ENCODE data around the gene IL26. TPM values are rescaled to one million over a fixed set of nuclear protein-coding genes. Genes with fewer than 3 reads are reported as not detected.
A peak's percentile ranks its signal among the peaks of the same experiment; 100 is the strongest.

IL26 gene
- total RNA-seq, 4 donors from 2014 or later, result not detected

GRCh38 chr12:68162374-68162773 lies 63.2 kb downstream of the IL26 start:
- no peak for TF ChIP-seq CTCF (IDR thresholded peaks at IDR 0.05)
- no peak for TF ChIP-seq POLR2A (IDR thresholded peaks at IDR 0.05)
- Histone ChIP-seq H3K4me3 (no peak overlapping the region), H3K9me3 (no peaks in the 10 kb centered on the region), H3K27me3 (no peaks in the 10 kb centered on the region), H3K36me3 (no peaks in the 10 kb centered on the region), H3K27ac (no peak overlapping the region), H3K4me1 (no peaks in the 10 kb centered on the region)
- no peak for DNase-seq

GRCh38 chr12:68159681-68160304 lies 65.8 kb downstream of the IL26 start, which contains the start of gene IFNG:
Gene IFNG (minus strand): TSS chr12:68159740. CDS start chr12:68159615, 125 bp downstream.
- no peak within 1 kb of the TSS for H3K27ac ChIP-seq
- TF ChIP-seq POLR2A (IDR thresholded peaks at IDR 0.05), result no peak
- TF ChIP-seq CTCF (IDR thresholded peaks at IDR 0.05), result no peak
- DNase-seq, result no peak
- no peak within 1 kb of the TSS for H3K4me3 ChIP-seq
- no peaks in the 10 kb centered on the region for H3K9me3 ChIP-seq
- no peaks in the 10 kb centered on the region for H3K36me3 ChIP-seq
- H3K27me3 ChIP-seq, result no peaks in the 10 kb centered on the region
- no peaks in the 10 kb centered on the region for H3K4me1 ChIP-seq

GRCh38 chr12:68158432-68158831 lies 67.2 kb downstream of the IL26 start:
- no peak for DNase-seq
- H3K9me3 ChIP-seq, result no peaks in the 10 kb centered on the region
- no peak overlapping the region for H3K4me3 ChIP-seq
- TF ChIP-seq CTCF (IDR thresholded peaks at IDR 0.05) (peak in 5 of 6 experiments; percentile 22 to 49 (median 34)), POLR2A (IDR thresholded peaks at IDR 0.05) (no peak)
- no peak overlapping the region for H3K27ac ChIP-seq
- no peaks in the 10 kb centered on the region for H3K4me1 ChIP-seq
- no peaks in the 10 kb centered on the region for H3K27me3 ChIP-seq
- no peaks in the 10 kb centered on the region for H3K36me3 ChIP-seq

- no peak overlapping the region for H3K27ac ChIP-seq
- H3K9me3 ChIP-seq, result no peaks in the 10 kb centered on the region
- TF ChIP-seq POLR2A (IDR thresholded peaks at IDR 0.05) (no peak), CTCF (IDR thresholded peaks at IDR 0.05) (no peak)
- no peaks in the 10 kb centered on the region for H3K27me3 ChIP-seq
- H3K4me3 ChIP-seq, result no peak overlapping the region
- no peaks in the 10 kb centered on the region for H3K36me3 ChIP-seq
- no peak for DNase-seq
- no peaks in the 10 kb centered on the region for H3K4me1 ChIP-seq
These were observed 68.2 kb downstream of the IL26 start for GRCh38 chr12:68157380-68157779.

GRCh38 chr12:68156636-68157035 lies 69.0 kb downstream of the IL26 start:
- Histone ChIP-seq H3K27ac (no peak overlapping the region), H3K4me1 (no peaks in the 10 kb centered on the region), H3K9me3 (no peaks in the 10 kb centered on the region), H3K36me3 (no peaks in the 10 kb centered on the region), H3K4me3 (no peak overlapping the region), H3K27me3 (no peaks in the 10 kb centered on the region)
- DNase-seq, result no peak
- no peak for TF ChIP-seq POLR2A (IDR thresholded peaks at IDR 0.05)
- TF ChIP-seq CTCF (IDR thresholded peaks at IDR 0.05), result no peak

- H3K4me1 ChIP-seq, result no peaks in the 10 kb centered on the region
These were observed 70.8 kb downstream of the IL26 start for GRCh38 chr12:68154779-68155178.

More at GRCh38 chr12:68154779-68155178, 70.8 kb downstream of the IL26 start:
- Histone ChIP-seq H3K27ac (no peak overlapping the region), H3K4me3 (no peak overlapping the region), H3K9me3 (no peaks in the 10 kb centered on the region), H3K36me3 (no peaks in the 10 kb centered on the region), H3K27me3 (no peaks in the 10 kb centered on the region)
- DNase-seq, result no peak
- TF ChIP-seq CTCF (IDR thresholded peaks at IDR 0.05) (no peak), POLR2A (IDR thresholded peaks at IDR 0.05) (no peak)
